Spleen (tissue), 11 donors: Measurements from ENCODE around the gene HUNK. TPM values are rescaled to one million over a fixed set of nuclear protein-coding genes. Genes with fewer than 3 reads are reported as not detected.

Source experiments
- DNase-seq: peaks from one replicate; pipeline ENCODE4 v3.0.0-alpha.2; 2020
- H3K27ac ChIP-seq, 8 donors: fragments of 200-600 bp; sonication (generic) in 7 of 8; 1 replicate in 4 of 8; 2 replicates in 4 of 8; pipeline versions ENCODE4 v1.5.0 to v1.8.0; 2016 to 2021; ENCODE audit warnings: inconsistent platforms in 4 of 8, mild to moderate bottlenecking in 4 of 8, moderate library complexity in 1 of 8
- H3K27me3 ChIP-seq, 7 donors: fragments of 200-600 bp; sonication (generic) in 6 of 7; replicated peaks in 1 of 7; 1 replicate in 4 of 7; 2 replicates in 3 of 7; pipeline versions ENCODE4 v1.5.0 to v1.8.0; 2016 to 2021; ENCODE audit warnings: inconsistent platforms in 3 of 7, mild to moderate bottlenecking in 1 of 7
- H3K36me3 ChIP-seq, 6 donors: fragments of 200-600 bp; sonication (generic) in 5 of 6; 1 replicate in 4 of 6; 2 replicates in 2 of 6; pipeline versions ENCODE4 v1.5.0 to v1.8.0; 2016 to 2021; ENCODE audit warnings: inconsistent platforms in 2 of 6
- H3K4me1 ChIP-seq, 6 donors: fragments of 200-600 bp; sonication (generic) in 5 of 6; 1 replicate in 3 of 6; 2 replicates in 3 of 6; pipeline versions ENCODE4 v1.5.0 to v1.8.0; 2016 to 2021; ENCODE audit warnings: inconsistent platforms in 3 of 6
- H3K4me3 ChIP-seq, 8 donors: fragments of 200-600 bp; sonication (generic) in 7 of 8; 1 replicate in 4 of 8; 2 replicates in 4 of 8; pipeline versions ENCODE4 v1.5.0 to v1.8.0; 2016 to 2021; ENCODE audit warnings: inconsistent platforms in 4 of 8, mild to moderate bottlenecking in 4 of 8, moderate library complexity in 2 of 8
- H3K9me3 ChIP-seq, 8 donors: fragments of 200-600 bp; sonication (generic) in 7 of 8; 1 replicate in 4 of 8; 2 replicates in 4 of 8; pipeline versions ENCODE4 v1.5.0 to v1.8.0; 2016 to 2021; ENCODE audit warnings: inconsistent platforms in 4 of 8
- POLR2A ChIP-seq, 3 donors: fragments of 450-650 bp; IDR thresholded peaks; one replicate each; pipeline ENCODE4 v1.5.1; 2017; ENCODE audit warnings: antibody characterized with exemption in 3 of 3, mild to moderate bottlenecking in 1 of 3
- POLR2AphosphoS5 ChIP-seq, 3 donors: sonication (generic); formaldehyde crosslinking; IDR thresholded peaks; one replicate each; pipeline ENCODE4 v1.5.1; 2017; ENCODE audit warnings: antibody characterized with exemption in 3 of 3
- WGBS, 5 donors: extraction: QIAGEN DNeasy Blood & Tissue Kit in 3 of 5; methylation state at CpG; one replicate each; pipeline versions ENCODE4 v1.1.5 to v1.1.7; 2013 to 2018; 5-methylcytosine and 5-hydroxymethylcytosine counted together
- intact Hi-C: fragments of 100-400 bp; cut with DNase I; formaldehyde crosslinking; loops from one replicate; pipeline ENCODE4 v1.15.0; 2023; ENCODE audit warnings: low total_unique reads
- polyA plus RNA-seq, 3 donors: library from polyadenylated mRNA; stranded (reverse); fragments of 200-250 nt; gene quantifications; one replicate each; pipeline ENCODE4 v1.2.1, GENCODE V29; 2013
- total RNA-seq, 7 donors: library from RNA; depleted of rRNA in 3 of 7; stranded (reverse); fragments of >200 nt in 3 of 7; fragmentation: NEBNext Ultra II Directional in 4 of 7; extraction: Animal tissue kit (Norgen Biotek cat#: 25700) in 4 of 7; gene quantifications; one replicate each; pipeline versions ENCODE4 v1.1.0 to v1.2.1, GENCODE V29; 2016 to 2021
- TF ChIP-seq, protein P1 (sequence below), 11 experiments: fragments of 200-600 bp in 7 of 11; fragments of 450-650 bp in 4 of 11; sonication (generic) in 4 of 11; IDR thresholded peaks in 8 of 11; conservative IDR thresholded peaks in 3 of 11; 1 replicate in 7 of 11; 2 replicates in 4 of 11; pipeline versions ENCODE4 v1.4.0 to v1.8.0; 2016 to 2021; ENCODE audit warnings: antibody characterized with exemption in 11 of 11, inconsistent platforms in 4 of 11, mild to moderate bottlenecking in 1 of 11
- donor health status: healthy with polysubstance abuse.
- donor health status: DM: no; HTN: no; CAD: no; lungs with moderate emphysema.
- donor health status: DM: no; HTN: no; CAD: no.
- donor health status: Bipolar disorder and iron deficiency.
- donor health status: healthy.
- donor health status: DM: no; HTN: no; CAD: no.
- donor health status: DM: yes; HTN: yes; CAD: no.

HUNK gene
- total and polyA plus RNA-seq, 10 donors, result 0.06 to 0.41 (median 0.14) TPM; not detected in 3

DNA sequence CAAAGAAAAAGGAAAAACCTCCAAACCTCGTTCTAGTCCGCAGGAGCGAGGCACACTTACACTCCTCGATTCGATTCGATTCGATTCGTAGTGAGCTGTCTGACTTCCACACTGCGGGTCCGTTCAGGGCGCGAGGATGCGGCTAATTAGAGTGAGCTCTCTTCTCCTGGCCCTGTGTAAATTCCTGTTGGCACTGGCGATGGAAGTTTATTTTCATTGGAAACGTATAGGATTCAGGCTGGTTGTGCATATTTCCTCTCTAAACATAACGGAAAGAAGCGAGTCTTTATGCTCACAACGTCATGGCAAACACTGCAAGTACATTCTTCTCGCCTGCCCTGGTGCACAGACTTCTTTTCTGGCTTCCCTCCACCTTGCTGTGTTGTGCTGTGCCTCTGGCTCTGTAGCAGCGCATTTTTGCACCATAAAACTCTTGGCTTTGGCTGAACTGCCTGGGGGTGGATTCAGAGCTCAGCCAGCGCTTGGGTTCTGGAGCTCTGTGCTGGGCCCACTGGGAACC, 2.7 kb downstream of the HUNK start:
- 88 to 92% (median 89%) methylated on average over 21 of the region's 21 CpGs for WGBS, 5 donors
- H3K27ac ChIP-seq, result no peak overlapping the region
- H3K9me3 ChIP-seq, result no peaks in the 10 kb centered on the region
- peaks cover 5 to 27% (median 22%) of the 10 kb centered on the region in 6 donors for H3K4me1 ChIP-seq
- intact Hi-C loops, result no loop called here
- DNase-seq, result peak; percentile 39
- no peaks in the 10 kb centered on the region for H3K36me3 ChIP-seq
- H3K27me3 ChIP-seq, result peaks cover 0 to 82% (median 46%) of the 10 kb centered on the region in 7 donors
- TF ChIP-seq POLR2A (IDR thresholded peaks at IDR 0.05), result no peak
- TF ChIP-seq, protein P1, sequence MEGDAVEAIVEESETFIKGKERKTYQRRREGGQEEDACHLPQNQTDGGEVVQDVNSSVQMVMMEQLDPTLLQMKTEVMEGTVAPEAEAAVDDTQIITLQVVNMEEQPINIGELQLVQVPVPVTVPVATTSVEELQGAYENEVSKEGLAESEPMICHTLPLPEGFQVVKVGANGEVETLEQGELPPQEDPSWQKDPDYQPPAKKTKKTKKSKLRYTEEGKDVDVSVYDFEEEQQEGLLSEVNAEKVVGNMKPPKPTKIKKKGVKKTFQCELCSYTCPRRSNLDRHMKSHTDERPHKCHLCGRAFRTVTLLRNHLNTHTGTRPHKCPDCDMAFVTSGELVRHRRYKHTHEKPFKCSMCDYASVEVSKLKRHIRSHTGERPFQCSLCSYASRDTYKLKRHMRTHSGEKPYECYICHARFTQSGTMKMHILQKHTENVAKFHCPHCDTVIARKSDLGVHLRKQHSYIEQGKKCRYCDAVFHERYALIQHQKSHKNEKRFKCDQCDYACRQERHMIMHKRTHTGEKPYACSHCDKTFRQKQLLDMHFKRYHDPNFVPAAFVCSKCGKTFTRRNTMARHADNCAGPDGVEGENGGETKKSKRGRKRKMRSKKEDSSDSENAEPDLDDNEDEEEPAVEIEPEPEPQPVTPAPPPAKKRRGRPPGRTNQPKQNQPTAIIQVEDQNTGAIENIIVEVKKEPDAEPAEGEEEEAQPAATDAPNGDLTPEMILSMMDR (IDR thresholded peaks at IDR 0.05 in 8 of 11, conservative IDR thresholded peaks at IDR 0.05 in 3 of 11), result no peak
- TF ChIP-seq POLR2AphosphoS5 (IDR thresholded peaks at IDR 0.05), result no peak
- no peak overlapping the region for H3K4me3 ChIP-seq

DNA sequence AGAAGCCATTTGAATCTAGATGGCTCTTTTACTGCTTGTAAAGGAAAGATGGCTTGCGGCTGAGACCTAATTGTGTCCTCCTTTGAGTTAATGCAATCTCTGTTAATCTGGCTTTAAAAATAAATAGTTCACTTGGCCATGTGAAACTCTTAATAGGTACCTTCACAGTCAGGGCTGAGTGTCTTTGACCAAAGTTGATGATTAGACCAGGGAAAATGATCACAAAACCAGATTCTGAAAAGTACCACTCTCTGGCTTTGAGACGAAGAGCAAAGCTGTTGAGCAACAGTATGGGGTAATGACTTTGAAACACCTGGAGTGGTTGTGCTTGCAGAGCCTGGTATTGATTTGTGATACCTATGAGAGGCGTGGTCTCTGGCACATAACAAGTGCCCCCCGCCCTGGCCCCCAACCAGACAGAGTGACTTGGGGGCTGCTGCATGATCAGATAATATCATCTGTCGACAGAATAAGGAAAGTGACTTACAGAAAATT, 4.7 kb downstream of the HUNK start:
- Histone ChIP-seq H3K27me3 (peaks cover 0 to 77% (median 34%) of the 10 kb centered on the region in 7 donors), H3K4me3 (no peak overlapping the region), H3K9me3 (no peaks in the 10 kb centered on the region), H3K36me3 (no peaks in the 10 kb centered on the region), H3K27ac (no peak overlapping the region), H3K4me1 (peaks cover 4 to 21% (median 18%) of the 10 kb centered on the region in 6 donors)
- TF ChIP-seq POLR2A (IDR thresholded peaks at IDR 0.05) (no peak), POLR2AphosphoS5 (IDR thresholded peaks at IDR 0.05) (no peak)
- TF ChIP-seq, protein P1 (IDR thresholded peaks at IDR 0.05 in 8 of 11, conservative IDR thresholded peaks at IDR 0.05 in 3 of 11), result no peak
- peak; percentile 25 for DNase-seq
- intact Hi-C loops, result no loop called here
- 78 to 88% (median 82%) methylated on average over 5 of the region's 5 CpGs for WGBS, 5 donors

DNA sequence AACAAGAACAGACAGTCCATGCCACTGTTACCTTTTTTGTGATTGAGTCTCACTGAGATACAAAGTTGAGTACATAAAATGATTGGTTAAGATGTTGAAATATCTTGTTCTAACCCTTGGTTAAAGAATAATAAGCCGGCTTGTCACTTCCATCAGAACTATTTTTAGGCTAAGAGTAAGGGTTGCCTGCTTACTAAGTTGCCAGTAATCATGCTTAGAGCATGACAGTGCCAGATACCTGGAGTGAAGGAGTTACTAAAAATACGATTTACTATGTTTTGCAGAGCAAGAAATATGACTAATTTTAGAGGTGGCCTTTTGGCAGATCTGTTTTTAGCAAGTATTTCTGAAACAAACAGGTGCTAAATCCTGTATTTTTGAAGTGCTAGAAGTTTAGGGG, 6.0 kb downstream of the HUNK start:
- intact Hi-C loops, result no loop called here
- Histone ChIP-seq H3K9me3 (peaks cover 0 to 5% (median 0%) of the 10 kb centered on the region in 8 donors), H3K4me1 (peaks cover 0 to 8% (median 6%) of the 10 kb centered on the region in 6 donors), H3K27ac (no peak overlapping the region), H3K4me3 (no peak overlapping the region), H3K36me3 (no peaks in the 10 kb centered on the region), H3K27me3 (peaks cover 0 to 64% (median 23%) of the 10 kb centered on the region in 7 donors)
- no peak for DNase-seq
- TF ChIP-seq, protein P1 (IDR thresholded peaks at IDR 0.05 in 8 of 11, conservative IDR thresholded peaks at IDR 0.05 in 3 of 11), result no peak
- 66 to 79% (median 74%) methylated on average over 2 of the region's 2 CpGs for WGBS, 5 donors

DNA sequence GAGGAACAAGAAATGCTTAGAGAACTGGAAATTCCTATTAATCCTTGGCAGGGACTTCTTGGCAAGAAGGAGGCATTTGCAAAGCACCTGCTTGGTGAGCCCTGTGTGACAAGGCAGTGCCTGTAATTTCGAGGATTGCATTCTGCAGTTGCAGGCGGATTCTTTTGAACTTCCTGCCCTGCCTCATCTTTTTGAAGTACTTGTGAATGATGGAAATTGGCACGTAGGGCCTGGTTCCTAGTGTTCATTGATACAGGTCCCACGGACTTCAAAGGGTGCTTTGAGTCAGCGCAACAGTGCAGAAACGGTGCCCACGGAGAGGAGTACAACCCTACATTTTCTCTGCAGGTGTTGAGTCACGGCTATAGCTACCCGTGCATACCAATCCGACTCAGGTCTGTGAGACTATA, 6.4 kb downstream of the HUNK start:
- no peaks in the 10 kb centered on the region for H3K36me3 ChIP-seq
- WGBS, 5 donors, result 66 to 75% (median 71%) methylated on average over 10 of the region's 10 CpGs
- no peak overlapping the region for H3K4me3 ChIP-seq
- TF ChIP-seq, protein P1 (IDR thresholded peaks at IDR 0.05 in 8 of 11, conservative IDR thresholded peaks at IDR 0.05 in 3 of 11), result no peak
- no peak for TF ChIP-seq POLR2AphosphoS5 (IDR thresholded peaks at IDR 0.05)
- H3K9me3 ChIP-seq, result peaks cover 0 to 6% (median 0%) of the 10 kb centered on the region in 8 donors
- H3K27me3 ChIP-seq, result peaks cover 0 to 59% (median 19%) of the 10 kb centered on the region in 7 donors
- H3K27ac ChIP-seq, result no peak overlapping the region
- peak; percentile 29 for DNase-seq
- intact Hi-C loops, result no loop called here
- peaks cover 0 to 4% (median 2%) of the 10 kb centered on the region in 6 donors for H3K4me1 ChIP-seq
